NCI-H1092 treated with DMSO at 0.1 percent for 48 hours (cell line): ENCODE results near the gene MTFP1.
"Not testable (repeated sequence)": the region's sequence is repeated elsewhere in the genome, so short reads cannot be mapped to it uniquely, and the experiment has no call there.

Experiments used
- DNase-seq: peaks from one replicate; lab custom pipeline; 2025; lab: John Stamatoyannopoulos, UW

The MTFP1 gene

DNA sequence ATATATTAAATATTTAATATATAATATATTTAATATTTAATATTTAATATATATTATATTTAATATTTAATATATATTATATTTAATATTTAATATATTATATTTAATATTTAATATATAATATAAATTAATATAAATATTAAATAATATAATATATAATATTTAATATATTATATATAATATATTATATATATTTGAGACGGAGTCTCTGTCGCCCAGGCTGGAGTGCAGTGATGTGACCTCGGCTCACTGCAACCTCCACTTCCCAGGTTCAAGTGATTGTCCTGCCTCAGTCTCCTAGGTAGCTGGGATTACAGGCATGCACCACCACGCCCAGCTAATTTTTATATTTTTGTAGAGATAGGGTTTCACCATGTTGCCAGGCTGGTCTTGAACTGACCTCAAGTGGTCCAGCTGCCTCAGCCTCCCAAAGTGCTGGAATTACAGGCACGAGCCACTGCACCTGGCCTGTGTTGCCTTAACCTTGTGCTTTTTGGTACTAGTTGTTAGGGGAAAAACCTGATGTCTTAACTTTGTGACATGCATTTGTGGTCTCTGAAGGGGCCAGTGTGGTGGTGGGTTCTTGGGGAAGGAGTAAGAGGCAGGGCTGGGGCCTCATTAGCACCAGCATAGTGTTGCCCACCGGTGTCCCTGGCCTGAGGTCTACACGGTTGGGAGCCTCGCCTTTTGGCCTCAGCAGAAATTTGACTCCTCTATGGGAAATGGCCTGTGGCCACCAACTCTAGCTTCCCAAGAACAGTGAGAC, 29.7 kb downstream of the MTFP1 start:
- no peak for DNase-seq

DNA sequence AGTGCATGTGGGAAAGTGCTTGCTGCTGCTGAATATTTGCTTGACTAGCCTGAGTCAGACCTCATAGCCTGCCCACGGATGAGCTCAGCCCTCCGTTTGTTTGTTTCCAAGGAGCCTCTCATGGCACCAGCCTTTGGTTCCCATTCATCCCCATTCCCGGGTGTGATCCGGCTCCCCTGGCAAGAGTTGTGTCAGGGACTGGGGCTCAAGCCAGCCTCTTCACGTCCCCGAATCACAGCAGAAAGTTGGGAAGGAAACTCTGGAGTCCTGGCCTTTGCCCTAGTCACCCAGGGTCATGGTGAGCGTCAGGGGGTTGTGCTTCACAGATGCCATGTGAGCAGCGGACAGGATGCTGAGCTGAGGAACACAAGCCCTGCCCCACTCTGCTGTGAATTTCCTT, 32.4 kb downstream of the MTFP1 start:
- no peak for DNase-seq

- DNase-seq: no peak
Observed at GRCh38 chr22:30459181-30460052, 33.8 kb downstream of the MTFP1 start.

- DNase-seq: peak; percentile 81
Observed at GRCh38 chr22:30460147-30460546, 34.6 kb downstream of the MTFP1 start.

DNA sequence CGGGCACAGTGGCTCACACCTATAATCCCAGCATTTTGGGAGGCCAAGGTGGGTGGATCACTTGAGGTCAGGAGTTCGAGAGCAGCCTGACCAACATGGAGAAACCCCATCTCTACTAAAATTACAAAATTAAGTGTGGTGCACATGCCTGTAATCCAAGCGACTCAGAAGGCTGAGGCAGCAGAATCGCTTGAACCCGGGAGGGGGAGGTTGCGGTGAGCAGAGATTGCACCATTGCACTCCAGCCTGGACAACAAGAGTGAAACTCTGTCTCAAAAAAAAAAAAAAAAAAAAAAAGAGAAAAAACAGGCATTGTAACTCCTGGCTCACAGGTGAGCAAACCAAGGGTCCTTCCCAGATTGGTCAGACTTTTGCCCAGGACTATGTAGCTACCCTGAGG, 35.0 kb downstream of the MTFP1 start:
- DNase-seq: not testable (repeated sequence)

DNA sequence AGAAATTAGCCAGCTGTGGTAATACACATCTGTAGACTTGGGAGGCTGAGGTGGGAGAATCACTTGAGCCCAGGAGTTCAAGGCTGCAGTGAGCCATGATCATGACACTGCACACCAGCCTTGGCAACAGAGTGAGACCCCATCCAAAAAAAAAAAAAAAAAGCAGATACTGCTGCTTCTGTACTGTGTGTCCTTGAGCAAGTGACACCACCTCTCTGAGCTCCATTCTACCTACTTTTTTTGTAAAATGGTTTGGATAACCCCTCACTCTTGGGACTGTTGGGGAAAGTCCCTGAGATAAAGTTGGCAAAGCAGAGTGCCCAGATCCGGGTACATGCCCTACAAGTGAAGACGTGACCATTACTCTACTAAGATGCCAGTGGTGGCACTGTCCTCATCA, 43.6 kb downstream of the MTFP1 start:
- DNase-seq: no peak

DNA sequence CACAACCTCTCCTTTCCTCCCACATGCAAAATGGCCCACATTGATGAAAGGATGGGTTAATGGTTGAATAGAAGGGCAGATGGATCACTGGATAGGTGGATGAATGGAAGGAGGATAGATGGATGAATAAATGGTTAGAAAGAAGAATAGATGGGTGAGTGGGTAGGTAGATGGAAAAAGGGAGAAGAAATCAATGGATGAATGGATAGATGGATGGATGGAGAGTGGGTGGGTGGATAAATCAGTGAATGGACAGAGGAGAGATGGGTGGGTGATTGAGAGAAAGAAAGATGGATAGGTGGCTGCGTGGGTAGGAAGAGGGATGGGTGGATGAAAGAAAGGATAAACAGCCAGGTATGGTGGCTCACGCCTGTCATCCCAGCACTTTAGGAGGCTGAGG, 45.1 kb downstream of the MTFP1 start:
- no peak for DNase-seq

GRCh38 chr22:30471616-30472318, 46.2 kb downstream of the MTFP1 start, which contains the start of gene SEC14L3:
SEC14L3 (minus strand) TSS chr22:30472017; CDS start chr22:30471958, 59 bp downstream.
- DNase-seq: no peak

GRCh38 chr22:30472994-30473720, 47.6 kb downstream of the MTFP1 start:
- no peak for DNase-seq

DNA sequence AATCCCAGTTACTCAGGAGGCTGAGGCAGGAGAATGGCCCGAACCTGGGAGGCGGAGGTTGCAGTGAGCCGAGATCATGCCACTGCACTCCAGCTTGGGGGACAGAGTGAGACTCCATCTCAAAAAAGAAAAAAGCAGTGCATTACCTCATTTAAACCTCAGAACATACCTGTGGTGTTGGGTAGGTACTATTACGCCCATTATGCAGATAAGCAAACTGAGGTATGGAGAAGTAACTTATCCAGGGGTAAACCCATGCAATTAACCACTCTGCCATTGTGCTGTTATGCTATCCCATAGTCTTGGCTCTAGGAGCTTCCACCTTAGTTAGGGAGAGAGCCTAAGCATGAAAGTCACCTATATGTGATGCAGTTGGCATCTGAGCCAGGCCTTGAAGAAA, 48.6 kb downstream of the MTFP1 start:
- no peak for DNase-seq

- DNase-seq: peak; percentile 62
Observed at GRCh38 chr22:30474683-30475424, 49.3 kb downstream of the MTFP1 start.
